PFSK-1 (cell line): ENCODE data around the gene KIFAP3.

ENCODE experiments used
- FOXP2 ChIP-seq: optimal IDR thresholded peaks from 2 replicates; pipeline ENCODE3; 2011; ENCODE audit warnings: borderline replicate concordance, control low read depth, inconsistent platforms; ENCODE audit not compliant: insufficient read depth; ENCODE audit errors: extremely low read length, extremely low read depth
- POLR2AphosphoS5 ChIP-seq: IDR thresholded peaks from 2 replicates; pipeline ENCODE4 v1.6.1; 2012; ENCODE audit warnings: low read depth, mild to moderate bottlenecking, control low read depth, low read length, moderate library complexity
- SIN3A ChIP-seq: IDR thresholded peaks from 2 replicates; pipeline ENCODE4 v1.6.1; 2012; ENCODE audit warnings: mild to moderate bottlenecking, low read length, moderate library complexity, borderline replicate concordance; ENCODE audit not compliant: insufficient read depth
- TAF1 ChIP-seq: IDR thresholded peaks from 2 replicates; pipeline ENCODE4 v1.6.1; 2012; ENCODE audit warnings: low read length, control low read depth, borderline replicate concordance; ENCODE audit not compliant: insufficient read depth
- TF ChIP-seq, protein P1 (sequence below), 2 experiments: IDR thresholded peaks; 2 replicates each; pipeline versions ENCODE4 v1.6.1 to v1.8.0; 2011 to 2012; ENCODE audit warnings: low read depth in 2 of 2, low read length in 2 of 2, control low read depth in 1 of 2, inconsistent platforms in 1 of 2, mild to moderate bottlenecking in 1 of 2, moderate library complexity in 1 of 2; ENCODE audit not compliant: insufficient read depth in 1 of 2

KIFAP3 gene

DNA sequence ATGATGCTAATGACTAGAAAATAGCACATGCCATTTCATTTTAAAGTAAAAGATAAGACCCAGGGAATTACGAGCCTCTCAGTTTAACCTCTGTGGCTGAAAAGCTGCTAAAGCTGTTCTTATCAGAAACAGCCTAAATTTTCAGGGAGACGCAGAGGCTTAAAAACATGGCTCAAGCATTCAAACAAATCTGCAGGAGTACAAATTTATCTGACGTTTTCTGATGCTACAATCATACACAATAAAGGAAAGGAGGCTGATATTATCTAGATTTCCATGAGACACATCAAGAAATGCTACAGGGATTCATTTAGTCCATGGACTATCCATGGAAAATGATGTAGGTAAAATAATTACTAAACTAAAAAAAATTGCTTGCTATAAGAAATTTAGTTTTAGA, 115.5 kb downstream of the KIFAP3 start:
- TF ChIP-seq SIN3A (no peak), FOXP2 (no peak), POLR2AphosphoS5 (no peak), TAF1 (no peak)
- TF ChIP-seq, protein P1, sequence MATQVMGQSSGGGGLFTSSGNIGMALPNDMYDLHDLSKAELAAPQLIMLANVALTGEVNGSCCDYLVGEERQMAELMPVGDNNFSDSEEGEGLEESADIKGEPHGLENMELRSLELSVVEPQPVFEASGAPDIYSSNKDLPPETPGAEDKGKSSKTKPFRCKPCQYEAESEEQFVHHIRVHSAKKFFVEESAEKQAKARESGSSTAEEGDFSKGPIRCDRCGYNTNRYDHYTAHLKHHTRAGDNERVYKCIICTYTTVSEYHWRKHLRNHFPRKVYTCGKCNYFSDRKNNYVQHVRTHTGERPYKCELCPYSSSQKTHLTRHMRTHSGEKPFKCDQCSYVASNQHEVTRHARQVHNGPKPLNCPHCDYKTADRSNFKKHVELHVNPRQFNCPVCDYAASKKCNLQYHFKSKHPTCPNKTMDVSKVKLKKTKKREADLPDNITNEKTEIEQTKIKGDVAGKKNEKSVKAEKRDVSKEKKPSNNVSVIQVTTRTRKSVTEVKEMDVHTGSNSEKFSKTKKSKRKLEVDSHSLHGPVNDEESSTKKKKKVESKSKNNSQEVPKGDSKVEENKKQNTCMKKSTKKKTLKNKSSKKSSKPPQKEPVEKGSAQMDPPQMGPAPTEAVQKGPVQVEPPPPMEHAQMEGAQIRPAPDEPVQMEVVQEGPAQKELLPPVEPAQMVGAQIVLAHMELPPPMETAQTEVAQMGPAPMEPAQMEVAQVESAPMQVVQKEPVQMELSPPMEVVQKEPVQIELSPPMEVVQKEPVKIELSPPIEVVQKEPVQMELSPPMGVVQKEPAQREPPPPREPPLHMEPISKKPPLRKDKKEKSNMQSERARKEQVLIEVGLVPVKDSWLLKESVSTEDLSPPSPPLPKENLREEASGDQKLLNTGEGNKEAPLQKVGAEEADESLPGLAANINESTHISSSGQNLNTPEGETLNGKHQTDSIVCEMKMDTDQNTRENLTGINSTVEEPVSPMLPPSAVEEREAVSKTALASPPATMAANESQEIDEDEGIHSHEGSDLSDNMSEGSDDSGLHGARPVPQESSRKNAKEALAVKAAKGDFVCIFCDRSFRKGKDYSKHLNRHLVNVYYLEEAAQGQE (IDR thresholded peaks at IDR 0.05; ENCODE audit: insufficient read depth in 1 of 2, low read depth in 2 of 2, low read length in 2 of 2) = no peak

DNA sequence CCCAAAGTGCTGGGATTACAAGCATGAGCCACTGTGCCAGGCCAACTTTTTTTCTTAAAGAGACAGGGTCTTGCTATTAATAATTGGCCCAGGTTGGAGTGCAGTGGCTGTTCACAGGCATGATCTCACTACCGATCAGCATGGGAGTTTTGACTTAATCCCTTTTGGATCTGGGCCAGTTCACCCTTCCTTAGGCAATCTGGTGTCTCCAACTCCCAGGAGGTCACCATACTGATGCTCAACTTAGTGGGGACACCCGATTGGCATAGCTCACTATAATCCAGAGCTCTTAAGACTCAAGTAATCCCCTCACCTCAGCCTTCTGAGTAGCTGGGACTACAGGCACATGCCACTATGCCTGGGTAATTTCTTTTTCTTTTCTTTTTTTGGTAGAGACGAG, 116.6 kb downstream of the KIFAP3 start:
- TF ChIP-seq FOXP2 (no peak), SIN3A (no peak), TAF1 (no peak)
- TF ChIP-seq, protein P1 (IDR thresholded peaks at IDR 0.05; ENCODE audit: insufficient read depth in 1 of 2, low read depth in 2 of 2, low read length in 2 of 2) = no peak

DNA sequence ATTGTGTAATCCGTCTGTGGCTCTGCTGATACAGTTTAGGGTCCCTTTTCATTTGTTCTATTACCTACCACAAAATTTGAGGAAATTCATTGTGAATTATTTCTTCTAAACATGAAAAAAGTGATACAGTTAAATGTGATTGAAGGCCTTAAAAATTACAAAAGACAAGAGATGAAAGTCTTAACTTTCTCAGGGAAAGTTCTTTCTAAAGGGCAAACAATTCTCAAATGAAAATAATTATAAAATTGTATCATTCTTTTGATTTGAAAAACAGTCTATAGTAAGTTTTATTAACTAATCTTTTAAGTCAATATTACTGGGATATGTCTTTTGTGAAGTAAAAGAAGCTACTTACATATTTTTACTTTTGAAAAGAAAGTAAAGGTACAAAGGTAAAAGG, 123.4 kb downstream of the KIFAP3 start:
- TF ChIP-seq, protein P1 (IDR thresholded peaks at IDR 0.05; ENCODE audit: insufficient read depth in 1 of 2, low read depth in 2 of 2, low read length in 2 of 2) = no peak

DNA sequence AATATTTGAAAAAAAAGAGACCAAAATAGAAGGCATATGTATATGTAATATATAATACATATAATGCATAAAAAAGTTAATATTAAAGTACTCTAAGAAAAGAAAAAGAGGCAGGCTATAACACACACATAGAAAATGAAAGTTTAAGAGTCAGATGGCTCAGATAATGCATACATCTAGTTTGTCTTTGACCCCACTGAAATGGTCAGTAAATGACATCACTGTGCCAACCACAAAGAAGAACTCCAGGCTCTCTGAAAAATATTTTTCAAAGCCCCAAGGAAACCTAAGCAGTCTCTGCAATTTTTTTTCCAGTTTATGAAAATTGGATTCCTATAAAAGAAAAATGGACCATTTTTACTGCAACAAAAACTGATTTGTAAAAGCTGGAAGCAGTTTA, 125.4 kb downstream of the KIFAP3 start:
- no peak for TF ChIP-seq FOXP2
- TF ChIP-seq SIN3A = no peak

DNA sequence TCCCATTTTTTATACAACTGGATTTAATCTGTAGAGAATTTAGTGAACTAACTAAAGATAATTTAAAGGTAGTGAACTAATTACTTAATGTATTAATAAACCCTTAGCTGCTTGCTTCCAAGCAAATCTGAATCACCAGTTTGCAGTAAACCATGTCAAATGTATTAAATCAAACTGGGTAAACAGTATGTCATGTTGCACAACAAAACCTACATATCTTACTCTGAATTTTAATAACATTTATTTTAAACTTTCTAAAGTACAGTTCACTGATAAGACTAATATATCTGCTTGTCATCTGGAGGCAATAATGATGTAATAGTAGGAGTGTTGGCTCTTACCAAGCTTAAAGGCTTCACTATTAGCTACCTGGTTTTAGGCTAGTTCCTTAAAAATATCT, 128.3 kb downstream of the KIFAP3 start:
- TF ChIP-seq TAF1 (no peak), SIN3A (no peak), FOXP2 (no peak), POLR2AphosphoS5 (no peak)
- TF ChIP-seq, protein P1 (IDR thresholded peaks at IDR 0.05; ENCODE audit: insufficient read depth in 1 of 2, low read depth in 2 of 2, low read length in 2 of 2) = no peak
